NCI-H69 (cell line): ENCODE results near the gene EIF3J.
A peak's percentile ranks its signal among the peaks of the same experiment; 100 is the strongest.
"Not testable (repeated sequence)": the region's sequence is repeated elsewhere in the genome, so short reads cannot be mapped to it uniquely, and the experiment has no call there.

Experiments used
- DNase-seq: peaks from one replicate; lab custom pipeline; 2025; lab: John Stamatoyannopoulos, UW

EIF3J gene

DNA sequence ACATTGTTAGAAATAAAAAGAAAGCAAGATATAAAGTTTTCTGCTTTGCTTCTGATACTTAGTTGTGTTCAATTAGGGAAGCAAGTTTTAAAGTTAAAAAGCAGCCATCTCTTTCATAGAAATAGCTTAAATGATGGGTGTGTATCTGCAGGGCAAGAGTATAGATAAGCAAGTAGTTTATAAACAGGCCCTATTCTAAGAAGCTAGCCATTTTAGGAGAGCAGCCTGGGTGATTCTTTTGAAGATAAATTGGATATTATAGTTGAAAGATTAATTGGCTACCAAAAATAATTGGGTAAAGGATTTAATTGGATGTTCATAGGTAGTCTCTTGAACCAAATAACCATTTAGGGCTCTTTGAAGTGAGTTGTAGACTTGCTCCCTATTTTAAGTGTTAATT, 5.6 kb downstream of the EIF3J start:
- no peak for DNase-seq

DNA sequence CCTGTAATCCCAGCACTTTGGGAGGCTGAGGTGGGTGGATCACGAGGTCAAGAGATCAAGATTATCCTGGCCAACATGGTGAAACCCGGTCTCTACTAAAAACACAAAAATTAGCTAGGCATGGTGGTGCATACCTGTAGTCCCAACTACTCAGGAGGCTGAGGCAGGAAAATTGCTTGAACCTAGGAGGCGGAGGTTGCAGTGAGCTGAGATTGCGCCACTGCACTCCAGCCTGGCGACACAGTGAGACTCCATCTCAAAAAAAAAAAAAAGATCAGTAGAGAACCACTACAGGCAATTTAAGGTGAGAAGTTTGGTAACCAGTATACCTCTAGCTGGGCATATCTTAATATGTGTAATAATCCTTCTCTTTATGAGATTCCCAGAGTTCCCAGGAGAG, 7.8 kb downstream of the EIF3J start:
- DNase-seq: not testable (repeated sequence)

DNA sequence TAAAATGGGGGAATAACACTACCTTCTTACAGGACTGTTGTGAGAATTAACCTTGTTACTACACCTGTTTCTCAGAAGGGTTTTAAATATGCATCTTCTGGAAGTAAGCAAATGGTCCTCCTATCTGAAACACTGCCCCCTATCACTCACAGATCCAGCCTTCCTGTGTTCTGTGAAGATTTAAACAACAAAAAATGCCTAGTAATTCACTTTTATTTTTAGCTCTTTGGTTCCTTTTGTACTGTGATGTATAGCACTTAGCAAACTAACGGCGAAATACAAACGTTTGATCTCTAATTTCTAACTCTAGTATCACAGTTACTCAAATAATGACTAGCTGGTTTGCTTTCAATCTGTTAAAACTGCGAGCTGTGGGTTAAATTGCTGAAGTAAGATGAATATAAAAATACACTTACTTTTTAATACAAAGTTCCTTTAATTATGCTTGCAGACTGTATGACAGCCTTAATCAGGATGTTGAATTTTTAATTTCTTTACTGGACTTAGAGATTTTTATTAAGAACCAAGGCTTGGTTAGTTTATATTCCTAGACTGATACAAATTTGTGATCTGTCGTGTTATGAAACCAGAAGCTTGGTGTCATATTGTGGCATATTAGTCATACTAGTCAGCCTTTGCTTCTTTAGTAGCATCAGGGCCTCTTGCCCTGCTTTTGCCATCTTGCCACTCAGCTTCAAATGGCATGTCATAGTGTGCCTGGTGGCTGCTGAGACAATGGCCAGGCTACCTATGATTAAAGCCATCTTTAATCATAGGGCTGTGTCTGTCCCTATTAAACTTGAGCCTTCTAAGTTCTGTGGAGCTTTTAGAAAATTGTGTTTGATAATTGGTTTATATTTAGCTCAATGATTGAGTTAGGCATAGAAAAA, 9.2 kb downstream of the EIF3J start:
- DNase-seq: peak; percentile 37

DNA sequence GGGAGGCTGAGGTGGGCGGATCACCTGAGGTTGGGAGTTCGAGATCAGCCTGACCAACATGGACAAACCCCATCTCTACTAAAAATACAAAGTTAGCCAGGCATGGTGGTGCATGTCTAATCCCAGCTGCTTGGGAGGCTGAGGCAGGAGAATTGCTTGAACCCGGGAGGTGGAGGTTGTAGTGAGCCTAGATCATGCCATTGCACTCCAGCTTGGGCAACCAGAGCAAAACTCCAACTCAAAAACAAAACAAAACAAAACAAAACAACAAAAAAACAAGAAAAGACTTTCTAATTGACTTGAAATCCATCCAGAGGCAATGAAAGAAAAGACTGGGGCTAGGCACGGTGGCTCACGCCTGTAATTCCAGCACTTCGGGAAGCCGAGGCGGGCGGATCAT, 12.2 kb downstream of the EIF3J start:
- DNase-seq: not testable (repeated sequence)

DNA sequence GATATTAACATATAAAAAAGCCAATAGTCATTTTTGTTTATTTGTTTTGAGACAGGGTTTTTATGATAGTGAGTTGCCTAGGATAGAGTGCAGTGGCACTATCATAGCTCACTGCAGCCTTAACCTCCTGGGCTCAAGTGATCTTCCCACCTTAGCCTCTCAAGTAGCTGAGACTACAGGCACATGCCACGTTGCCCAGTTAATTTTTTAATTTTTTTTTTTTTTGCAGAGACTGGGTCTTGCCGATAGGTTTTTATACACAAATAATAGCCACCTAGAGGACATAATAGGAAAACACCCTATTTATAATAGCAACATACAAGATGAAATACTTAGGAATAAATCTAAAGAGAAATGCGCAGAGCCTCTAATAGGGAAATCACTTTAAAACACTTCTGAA, 13.3 kb downstream of the EIF3J start:
- DNase-seq: no peak

DNA sequence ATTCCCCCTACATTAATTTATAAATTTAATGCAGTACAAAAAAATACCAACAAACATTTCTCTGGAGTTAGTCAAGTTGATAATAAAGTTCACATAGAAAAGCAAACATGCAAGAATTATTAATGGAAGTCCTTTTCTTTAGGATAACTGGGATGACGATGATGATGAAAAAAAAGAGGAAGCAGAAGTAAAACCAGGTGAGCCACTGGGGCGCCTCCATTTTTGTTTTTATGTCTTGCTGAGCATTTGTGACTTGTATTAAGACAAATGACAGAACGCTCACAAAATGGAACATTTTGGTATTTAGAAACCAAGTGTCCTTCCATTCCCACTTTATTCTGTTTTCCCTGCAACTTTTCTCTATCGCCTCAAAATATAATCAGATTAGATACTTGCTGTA, 13.8 kb downstream of the EIF3J start:
- no peak for DNase-seq

DNA sequence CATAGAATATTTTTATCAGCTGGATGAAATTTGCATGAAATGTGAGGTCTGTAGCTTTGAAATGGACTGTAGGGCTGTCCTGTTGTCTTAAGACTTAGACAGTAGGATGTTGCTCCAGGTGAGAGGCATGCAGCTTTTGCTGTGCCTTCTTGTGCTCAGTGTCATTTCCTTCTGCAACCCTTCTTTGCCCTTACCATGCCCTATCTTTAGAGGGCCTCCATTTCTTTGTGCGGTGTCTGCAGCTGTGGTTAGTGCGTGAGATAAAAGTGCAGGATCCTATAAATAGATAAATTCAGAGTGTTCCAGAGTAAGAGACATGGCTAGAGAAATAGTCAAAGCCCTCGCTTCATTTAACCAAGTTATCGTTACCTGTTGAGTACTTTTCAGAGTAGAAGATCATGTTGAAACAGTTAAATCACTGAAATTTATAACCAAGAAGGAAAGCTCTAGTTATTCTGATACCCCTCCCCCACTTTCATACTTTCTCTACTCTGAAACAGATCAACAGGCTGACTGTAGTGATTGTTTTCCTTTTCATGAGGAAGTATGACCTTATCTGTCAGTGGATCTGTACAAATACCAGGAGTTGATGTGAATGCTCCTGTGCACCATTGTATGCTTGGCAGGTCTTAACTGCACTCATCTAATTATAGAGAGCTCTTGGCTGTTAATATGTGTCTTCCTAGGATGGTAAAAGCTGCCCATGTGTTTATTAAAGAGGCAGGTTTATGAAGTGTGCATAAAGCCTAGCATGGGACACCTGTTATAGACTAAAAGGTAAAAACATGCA, 18.2 kb downstream of the EIF3J start:
- DNase-seq: no peak

DNA sequence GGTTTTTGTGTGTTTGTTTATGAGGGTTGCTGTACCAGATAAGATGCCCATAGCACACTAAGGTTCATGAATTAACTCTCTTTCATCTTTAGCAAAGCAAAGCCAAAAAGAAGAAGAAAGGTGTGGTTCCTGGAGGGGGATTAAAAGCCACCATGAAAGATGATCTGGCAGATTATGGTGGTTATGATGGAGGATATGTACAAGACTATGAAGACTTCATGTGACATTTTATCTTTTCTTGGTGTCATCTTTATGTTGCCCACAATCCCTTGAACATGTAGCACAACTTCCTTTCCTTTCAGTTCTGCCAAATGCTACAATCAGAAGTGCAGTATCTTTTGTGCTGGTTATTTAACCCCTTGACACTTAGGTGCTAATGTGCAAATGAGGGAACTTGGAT, 24.0 kb downstream of the EIF3J start:
- DNase-seq: not testable (repeated sequence)

DNA sequence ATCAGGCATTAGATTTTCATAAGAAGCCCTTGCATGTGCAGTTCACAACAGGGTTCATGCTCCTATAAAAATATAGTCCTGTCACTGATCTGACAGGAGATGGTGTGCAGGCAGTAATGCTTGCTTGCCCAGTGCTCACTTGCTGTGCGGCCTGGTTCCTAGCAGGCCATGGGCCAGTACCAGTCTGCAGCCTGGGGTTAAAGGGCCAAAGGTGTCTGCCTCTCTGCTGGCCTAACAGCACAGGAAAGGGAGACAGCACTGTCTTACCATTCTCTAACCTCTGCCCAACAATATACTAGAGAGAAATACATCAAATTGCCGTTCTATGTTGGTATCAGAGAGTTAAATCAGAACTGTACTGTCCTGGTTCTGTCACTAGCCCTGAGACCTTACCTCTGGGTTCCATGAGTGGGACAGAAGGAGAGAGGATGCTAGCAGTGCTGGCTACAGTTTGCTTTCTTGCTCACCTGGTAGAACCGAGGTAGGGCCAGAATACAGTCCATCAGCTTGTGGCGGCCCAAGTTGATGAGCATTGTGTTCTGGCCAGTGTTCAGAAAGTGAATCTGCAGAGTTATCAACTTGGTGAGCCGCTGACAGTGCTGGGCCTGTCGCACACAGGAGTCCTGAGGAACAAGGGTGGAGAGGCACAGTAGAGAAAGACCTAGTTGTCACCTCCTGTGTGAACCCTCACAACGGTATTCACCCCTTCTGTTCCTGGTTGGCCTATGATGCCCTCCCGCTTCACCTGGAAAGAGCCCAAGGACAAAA, 28.6 kb downstream of the EIF3J start:
- DNase-seq: no peak

DNA sequence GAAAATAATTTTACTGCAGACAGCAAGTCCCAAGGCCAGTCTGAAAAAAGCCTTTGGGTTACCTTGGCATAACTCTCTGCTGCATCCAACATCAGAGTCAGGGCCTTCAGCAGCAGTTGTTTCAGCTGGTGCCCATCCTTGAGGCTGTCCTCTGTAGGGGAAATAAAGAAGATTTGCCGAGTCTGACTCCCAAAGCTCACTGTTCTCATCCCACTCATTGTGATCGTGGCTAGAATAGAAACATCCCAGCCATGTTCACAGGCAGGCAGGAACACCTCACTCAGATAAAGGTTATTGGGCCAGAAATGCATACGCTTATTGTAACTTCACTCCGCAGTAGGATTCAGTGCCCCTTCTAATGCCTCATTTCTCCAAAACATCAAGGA, 29.2 kb downstream of the EIF3J start:
- no peak for DNase-seq

DNA sequence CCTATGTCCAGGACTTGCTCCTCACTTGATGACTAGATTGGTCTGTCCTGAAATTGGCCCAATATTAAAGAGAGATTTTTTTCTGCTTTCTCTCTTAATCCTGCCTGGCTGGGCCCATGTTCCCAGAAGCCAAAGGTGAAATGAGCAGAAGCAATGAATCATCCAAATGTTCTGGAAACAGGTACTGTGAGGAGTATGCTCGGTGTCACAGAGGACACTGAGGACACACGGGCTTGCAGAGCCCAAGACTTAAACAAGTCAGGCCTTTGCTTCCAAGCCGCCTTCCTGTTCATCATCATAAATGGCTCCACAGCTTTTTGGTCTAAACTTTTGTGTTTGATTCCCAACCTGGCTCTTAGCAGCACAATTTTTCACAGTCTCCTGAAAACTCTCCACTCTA, 31.4 kb downstream of the EIF3J start:
- DNase-seq: no peak

DNA sequence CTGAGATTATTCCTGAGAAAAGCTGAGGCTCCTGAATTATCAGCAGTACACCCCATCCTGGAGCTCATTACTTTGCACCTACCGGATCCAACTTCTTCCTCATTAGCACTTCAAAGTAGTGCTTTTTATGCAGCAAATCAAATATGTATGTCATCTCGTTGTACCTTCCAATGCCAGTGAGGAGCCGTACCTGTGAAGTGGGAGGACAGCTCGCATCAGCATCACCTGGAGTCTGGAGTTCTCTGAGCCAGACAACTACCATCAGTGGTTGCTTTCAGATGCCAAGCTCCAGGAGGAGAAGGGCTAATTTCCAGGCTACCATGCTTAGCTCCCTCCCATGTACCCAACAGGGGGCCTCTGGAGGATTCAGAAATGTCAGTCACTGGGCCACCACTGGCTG, 32.4 kb downstream of the EIF3J start:
- DNase-seq: no peak

DNA sequence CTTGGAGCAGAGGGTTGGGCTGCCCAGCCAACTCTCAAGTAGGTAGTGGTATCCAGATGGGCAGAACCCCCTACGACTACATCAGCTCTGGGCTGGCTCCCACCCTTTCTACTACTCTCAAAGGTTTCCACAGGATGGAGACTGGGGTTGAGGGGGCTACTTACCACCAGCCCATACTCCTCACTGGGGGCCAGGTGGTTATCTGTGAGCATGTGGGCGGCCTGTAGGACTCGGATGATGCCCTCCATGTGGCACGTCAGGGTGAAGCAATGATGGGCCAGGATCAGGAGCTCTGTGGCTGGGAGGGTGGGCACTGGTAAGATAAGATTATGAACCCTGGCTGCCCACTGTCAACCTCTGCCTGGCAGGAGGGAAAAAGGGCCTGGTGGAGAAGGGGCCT, 33.4 kb downstream of the EIF3J start:
- no peak for DNase-seq

DNA sequence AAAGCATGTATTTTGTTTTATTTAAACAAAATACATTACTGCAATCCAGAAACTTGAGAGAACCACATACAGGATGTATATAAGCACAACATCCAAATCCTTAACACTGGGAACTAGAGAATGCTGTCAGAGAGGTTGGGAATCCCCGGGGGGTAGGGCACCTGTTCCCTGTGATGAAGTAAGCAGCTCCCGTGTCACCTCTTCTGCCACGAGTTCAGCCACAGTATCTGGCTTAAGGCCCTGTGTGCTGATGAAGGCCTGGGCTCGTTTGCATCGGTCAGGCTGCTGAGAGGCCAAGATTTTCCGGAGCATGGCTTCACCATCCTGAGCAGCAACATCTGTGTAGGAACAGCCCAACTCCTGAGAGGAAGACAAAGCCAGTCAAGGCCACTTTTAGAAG, 36.4 kb downstream of the EIF3J start:
- DNase-seq: no peak

DNA sequence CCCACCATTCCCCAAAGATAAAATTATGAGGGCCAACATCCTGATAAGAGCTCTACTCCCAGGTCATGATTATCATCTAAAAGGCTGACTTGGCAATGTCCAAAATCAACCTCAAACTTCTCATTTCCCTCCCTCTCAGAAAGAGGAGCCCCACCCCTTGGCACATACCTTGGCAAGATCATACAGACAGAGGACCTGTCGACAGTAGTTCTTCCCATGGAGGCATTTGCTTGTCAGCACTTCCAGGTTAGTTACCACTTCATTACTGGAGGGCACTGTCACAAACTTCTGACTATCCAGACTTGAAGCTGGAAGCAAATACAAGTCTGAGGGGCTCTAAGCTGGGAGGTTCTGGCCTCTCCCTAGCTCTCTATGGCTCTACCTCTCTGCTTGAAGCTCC, 37.8 kb downstream of the EIF3J start:
- no peak for DNase-seq

DNA sequence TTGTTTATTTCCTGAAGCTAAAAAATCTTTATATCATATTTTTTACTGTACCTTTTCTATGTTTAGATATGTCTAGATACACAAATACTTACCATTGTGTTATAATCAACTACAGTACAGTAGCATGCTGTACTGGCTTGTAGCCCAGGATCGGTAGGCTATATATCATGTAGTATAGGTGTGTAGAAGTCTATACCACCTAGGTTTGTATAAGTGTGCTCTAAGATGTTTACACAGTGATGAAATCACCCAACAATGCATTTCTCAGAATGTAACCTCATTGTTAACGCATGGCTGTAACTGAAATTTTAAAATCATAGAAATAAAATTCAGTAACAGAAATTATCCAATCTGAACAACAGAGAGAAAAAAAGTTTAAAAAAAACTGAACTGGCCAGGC, 43.2 kb downstream of the EIF3J start:
- DNase-seq: no peak

DNA sequence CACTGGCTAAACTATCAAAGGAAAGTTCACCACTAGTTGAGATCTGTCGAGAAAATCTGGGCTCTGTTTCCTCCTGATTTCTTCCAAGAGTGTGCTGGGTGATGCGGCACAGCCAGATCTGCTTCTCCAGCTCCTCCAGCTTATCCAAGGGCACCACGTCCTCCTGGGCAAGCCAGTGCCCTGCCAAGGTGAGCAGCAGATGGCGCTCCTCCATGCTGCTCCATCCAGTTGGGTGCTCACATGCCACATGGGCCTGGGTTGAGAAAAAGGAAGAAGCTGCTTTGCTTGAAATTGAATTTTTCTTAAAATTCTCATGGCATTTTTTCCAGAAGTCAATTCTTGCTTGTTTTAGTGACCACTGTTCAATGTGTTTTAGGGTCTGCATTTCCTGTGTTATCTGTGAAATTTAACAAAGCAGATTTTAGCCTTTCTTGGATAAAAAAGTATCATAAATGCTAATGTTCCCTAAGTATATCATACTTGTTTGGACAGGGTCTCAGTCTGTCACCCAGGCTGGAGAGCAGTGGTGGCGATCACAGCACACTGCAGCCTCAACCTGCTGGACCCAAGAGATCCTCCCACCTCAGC, 47.3 kb downstream of the EIF3J start:
- peak; percentile 57 for DNase-seq

DNA sequence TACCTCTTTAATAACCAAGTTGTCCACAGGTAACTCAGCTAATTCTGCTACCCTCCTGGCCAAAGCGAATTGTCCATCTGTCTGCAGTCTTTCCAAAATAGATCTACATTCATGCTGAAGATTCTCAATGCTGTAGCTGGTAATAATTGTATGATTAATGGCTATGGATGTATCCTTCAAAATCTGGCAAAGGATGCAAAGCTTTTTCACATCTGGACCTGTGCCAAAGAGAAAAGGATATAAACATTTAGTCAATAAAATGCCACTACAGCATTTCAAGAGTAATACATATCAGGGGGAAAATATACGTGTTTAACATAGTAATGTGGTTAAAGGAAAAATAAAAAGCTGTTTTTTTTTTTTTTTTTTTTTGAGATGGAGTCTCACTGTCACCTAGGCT, 48.7 kb downstream of the EIF3J start:
- no peak for DNase-seq

DNA sequence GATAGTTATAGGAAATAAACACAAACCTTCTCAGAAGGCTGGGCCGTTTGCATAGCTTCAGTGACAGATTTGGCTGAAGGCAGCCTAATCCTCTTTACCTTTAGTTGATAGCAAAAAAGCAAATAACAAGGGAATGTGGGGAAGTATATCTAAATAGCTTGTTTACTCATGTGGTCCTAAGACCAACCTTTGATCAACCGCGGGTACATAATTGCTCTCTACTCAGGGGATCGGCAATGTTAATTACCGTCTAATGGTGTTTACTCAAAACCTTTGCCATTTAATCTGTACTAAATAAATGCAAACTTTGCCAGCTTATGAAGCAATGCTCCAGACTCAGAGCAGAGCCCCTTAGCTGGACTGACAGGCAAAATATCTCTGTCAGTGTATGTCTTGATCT, 51.6 kb downstream of the EIF3J start:
- DNase-seq: peak; percentile 33

DNA sequence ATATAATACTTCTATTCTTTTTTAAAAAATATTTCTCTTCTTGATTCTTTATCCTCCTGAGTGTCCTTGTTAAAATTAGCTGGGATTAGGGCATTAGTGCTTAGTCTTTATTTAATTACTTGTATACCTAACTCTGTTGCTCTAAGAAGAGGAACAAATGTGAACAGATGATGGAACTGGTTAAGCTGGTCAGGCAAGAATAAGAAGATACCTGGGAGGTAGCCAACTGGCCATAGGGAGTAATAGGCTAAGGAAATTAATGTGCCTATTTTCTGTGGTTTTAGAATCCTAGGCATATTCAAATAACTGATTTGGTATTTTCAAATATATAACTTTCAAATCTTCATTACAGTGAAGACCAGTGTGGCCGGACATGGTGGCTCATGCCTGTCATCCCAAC, 54.4 kb downstream of the EIF3J start:
- DNase-seq: no peak

DNA sequence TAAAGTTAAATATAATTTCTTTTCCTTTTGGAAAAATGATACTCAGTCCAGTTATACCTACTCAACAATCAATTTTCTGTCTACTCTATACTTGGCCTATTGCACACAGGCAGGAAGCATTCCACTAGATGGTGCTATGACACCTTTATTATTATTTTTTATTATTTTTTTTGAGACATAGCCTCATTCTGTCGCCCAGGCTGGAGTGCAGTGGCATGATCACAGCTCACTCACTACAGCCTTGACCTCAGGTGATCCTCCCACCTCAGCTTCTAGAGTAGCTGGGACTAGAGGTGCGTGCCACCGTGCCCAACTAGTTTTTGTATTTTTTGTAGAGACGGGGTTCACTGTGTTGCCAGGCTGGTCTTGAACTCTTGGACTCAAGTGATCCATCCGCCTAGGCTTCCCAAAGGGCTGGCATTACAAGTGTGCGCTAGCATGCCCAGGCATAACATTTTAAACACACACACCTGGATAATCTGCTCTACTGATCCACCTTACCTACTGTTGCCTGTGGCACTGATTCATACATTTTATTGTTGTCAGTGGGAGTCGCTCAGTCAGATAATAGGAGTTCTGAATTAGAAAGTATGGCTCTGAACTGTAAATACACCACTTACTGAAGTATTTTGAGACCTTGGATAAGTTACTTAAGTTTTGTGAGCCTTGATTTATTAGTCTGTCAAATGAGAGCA, 56.2 kb downstream of the EIF3J start:
- peak; percentile 34 for DNase-seq

DNA sequence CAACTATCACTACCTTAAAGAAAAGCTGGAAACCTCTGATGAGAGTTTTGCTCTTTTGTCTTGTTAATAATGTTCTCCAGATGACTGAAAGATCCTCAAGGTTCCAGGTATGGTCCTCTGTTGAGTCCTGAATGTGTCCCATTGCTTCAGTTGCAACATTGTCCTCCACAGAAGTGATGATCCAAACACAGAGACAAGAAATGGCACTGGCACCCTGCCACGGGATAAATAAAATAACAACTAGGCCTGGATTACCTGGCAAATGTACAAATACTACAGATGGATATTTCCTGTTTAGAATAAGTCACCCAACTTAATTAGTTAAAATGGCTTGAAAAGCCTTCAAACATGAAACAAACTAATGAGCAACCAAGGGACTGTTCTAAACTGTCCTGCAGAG, 58.3 kb downstream of the EIF3J start:
- no peak for DNase-seq
